HL-60 (cell line): ENCODE data around the gene FSD1L.

Source experiments
- CTCF ChIP-seq: IDR thresholded peaks from one replicate; pipeline ENCODE4 v1.5.1; 2011; ENCODE audit warnings: low read length, control low read depth, inconsistent platforms; ENCODE audit not compliant: insufficient read depth
- POLR2AphosphoS5 ChIP-seq: IDR thresholded peaks from 2 replicates; pipeline ENCODE4 v1.6.1; 2012; ENCODE audit warnings: low read depth
- REST ChIP-seq: IDR thresholded peaks from 2 replicates; pipeline ENCODE4 v1.6.1; 2012; ENCODE audit warnings: low read depth; ENCODE audit not compliant: insufficient replicate concordance

- no peak for TF ChIP-seq CTCF
- TF ChIP-seq REST = no peak
- TF ChIP-seq POLR2AphosphoS5 = no peak
These were observed 29.0 kb upstream of the FSD1L start for GRCh38 chr9:105418588-105419500.
